HG03469 (cell line): ENCODE data around the gene MRPS22.
"Not testable (repeated sequence)": the region's sequence is repeated elsewhere in the genome, so short reads cannot be mapped to it uniquely, and the experiment has no call there.

Experiments
- ATAC-seq: cut with Tn5 transposase; IDR thresholded peaks from one replicate; pipeline ENCODE4 v1.9.1; 2021; ENCODE audit warnings: mild to moderate bottlenecking, moderate library complexity, moderate number of reproducible peaks; ENCODE audit not compliant: unreplicated experiment

Gene MRPS22

DNA sequence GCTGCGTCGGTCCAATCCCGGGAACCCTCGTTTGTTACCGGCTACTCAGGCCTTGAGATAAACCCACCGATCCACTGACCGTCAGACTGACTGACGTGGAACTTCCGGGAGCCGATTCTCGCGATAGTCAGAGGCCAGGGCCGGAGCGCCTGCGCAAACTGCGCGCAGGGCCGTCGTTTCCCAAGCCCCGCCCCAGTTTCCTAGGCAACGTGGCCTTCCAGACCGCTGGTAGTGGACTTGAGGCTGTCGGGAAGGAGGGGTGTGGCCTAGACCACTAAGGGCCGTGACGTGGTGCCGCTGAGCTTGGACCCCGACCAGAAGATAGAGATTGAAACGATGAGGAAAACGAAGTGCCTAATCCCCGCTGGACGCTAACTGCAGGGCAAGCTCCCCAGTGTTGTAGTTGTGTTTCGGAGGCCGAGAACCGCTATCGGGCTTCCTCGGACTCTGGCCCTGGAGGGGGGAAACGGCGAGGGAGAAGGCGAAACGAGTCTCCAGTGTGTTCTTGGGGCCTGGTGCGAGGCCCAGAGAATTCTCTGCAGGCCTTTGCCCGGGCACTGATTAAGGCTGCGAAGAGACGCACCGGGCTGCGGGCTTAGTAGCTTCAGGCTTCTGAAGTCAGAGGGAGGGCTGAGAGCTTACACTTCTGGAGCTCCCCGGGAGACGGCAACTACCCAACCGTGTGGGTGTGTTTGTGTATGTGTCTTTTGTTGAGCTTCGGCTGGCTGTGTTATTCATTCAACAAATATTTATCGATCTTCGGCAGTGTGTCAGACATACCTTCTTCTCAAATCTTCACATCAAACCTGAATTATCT, 45.9 kb downstream of the MRPS22 start, which contains the start of gene COPB2:
TSS of gene COPB2 (minus strand) at position 96 of the 817 bp plus-strand sequence. CDS start 97 bp downstream, outside the sequence.
- peak; percentile 97 for ATAC-seq

DNA sequence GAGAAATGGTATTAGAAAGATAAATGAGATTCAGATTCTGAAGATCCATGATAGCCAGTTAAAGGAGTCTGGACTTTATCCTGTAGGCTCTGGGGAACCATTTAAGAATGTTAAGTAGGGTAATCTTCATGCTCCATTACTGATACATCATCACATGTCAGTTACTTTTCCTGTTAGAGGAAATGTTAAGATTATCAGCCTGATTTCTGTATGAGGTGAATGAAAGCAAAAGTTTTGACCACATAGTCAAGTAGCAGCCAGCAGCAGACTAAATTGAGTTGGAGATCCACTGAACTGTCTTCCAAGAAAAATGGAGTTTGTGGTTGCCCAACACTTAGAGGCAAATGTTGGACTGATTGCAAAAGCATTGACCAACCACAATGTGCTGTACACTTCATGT, 50.3 kb downstream of the MRPS22 start:
- no peak for ATAC-seq

GRCh38 chr3:139396707-139397106, 52.9 kb downstream of the MRPS22 start:
- ATAC-seq = no peak

DNA sequence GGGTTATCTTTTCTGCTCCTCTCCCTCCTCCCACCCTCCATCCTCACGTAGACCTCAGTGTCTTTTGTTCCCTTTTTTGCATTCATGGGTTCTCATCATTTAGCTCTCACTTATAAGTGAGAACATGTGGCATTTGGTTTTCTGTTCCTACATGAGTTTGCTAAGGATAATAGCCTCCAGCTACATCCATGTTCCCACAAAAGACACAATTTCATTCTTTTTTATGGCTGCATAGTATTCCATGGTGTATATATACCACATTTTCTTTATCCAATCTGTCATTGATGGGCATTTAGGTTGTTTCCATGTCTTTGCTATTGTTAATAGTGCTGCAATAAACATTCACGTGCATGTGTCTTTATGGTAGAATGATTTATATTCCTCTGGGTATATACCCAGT, 57.3 kb downstream of the MRPS22 start:
- ATAC-seq = not testable (repeated sequence)
